ENCODE results near the gene MAP4K5. TPM values are rescaled to one million over a fixed set of nuclear protein-coding genes. Genes with fewer than 3 reads are reported as not detected.

The MAP4K5 gene
- total RNA-seq, 1 donor from 2014 or later, result 73.0 TPM

DNA sequence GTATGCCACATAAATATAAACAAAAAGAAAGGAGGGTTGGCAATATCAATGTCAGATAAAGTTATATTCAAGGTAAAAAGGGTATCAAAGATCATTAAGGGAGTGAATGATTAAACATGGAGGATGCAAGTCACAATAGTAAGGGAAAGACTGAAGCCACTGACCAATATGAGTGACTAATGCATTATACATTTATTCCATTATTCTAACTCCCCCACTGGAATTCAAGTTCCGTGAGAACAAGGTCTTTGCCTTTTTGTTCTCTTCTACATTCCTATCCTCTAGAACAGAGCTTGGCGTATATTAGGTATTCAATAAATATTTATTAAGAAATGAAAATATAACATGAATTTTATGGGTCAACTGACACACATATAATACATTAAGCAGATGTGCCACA lies 30.7 kb downstream of the MAP4K5 start:
- no peaks in the 10 kb centered on the region for H3K9me3 Mint-ChIP-seq (ENCODE audit: low read depth)
- TF ChIP-seq, protein P1, sequence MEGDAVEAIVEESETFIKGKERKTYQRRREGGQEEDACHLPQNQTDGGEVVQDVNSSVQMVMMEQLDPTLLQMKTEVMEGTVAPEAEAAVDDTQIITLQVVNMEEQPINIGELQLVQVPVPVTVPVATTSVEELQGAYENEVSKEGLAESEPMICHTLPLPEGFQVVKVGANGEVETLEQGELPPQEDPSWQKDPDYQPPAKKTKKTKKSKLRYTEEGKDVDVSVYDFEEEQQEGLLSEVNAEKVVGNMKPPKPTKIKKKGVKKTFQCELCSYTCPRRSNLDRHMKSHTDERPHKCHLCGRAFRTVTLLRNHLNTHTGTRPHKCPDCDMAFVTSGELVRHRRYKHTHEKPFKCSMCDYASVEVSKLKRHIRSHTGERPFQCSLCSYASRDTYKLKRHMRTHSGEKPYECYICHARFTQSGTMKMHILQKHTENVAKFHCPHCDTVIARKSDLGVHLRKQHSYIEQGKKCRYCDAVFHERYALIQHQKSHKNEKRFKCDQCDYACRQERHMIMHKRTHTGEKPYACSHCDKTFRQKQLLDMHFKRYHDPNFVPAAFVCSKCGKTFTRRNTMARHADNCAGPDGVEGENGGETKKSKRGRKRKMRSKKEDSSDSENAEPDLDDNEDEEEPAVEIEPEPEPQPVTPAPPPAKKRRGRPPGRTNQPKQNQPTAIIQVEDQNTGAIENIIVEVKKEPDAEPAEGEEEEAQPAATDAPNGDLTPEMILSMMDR (IDR thresholded peaks at IDR 0.05; ENCODE audit: unreplicated experiment), result no peak

DNA sequence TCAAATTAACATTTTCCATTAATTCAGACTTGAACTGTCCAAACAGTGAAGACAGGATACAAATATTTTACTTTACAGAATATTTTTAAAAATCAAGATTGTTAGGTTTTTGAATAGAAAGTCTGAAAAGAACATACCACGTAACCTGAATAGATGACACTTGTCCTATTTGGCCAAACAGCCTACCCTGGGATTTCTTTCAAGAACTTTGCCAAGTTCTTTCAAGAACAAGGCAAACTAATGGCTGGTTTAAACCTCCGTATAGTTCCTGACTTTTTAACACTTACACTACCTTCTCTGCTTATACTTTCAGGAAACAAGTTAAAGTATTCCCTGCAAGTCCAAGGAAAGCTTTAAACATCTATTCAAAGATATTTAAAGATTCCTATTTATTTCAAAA lies 35.0 kb downstream of the MAP4K5 start:
- Mint-ChIP-seq H3K9me3 (ENCODE audit: low read depth) (no peaks in the 10 kb centered on the region), H3K4me1 (ENCODE audit: low read depth) (peaks cover 2% of the 10 kb centered on the region), H3K36me3 (ENCODE audit: insufficient read depth) (peaks cover 20% of the 10 kb centered on the region), H3K4me3 (ENCODE audit: low read depth) (no peak overlapping the region), H3K27me3 (no peaks in the 10 kb centered on the region), H3K27ac (no peak overlapping the region)
- TF ChIP-seq, protein P1 (IDR thresholded peaks at IDR 0.05; ENCODE audit: unreplicated experiment), result no peak
- no peak for DNase-seq (ENCODE audit: low spot score, unreplicated experiment)

More for the DNA sequence above, 30.7 kb downstream of the MAP4K5 start:
- no peaks in the 10 kb centered on the region for H3K27me3 Mint-ChIP-seq
- H3K36me3 Mint-ChIP-seq (ENCODE audit: insufficient read depth), result peaks cover 15% of the 10 kb centered on the region
- no peak overlapping the region for H3K4me3 Mint-ChIP-seq (ENCODE audit: low read depth)
- peaks cover 4% of the 10 kb centered on the region for H3K4me1 Mint-ChIP-seq (ENCODE audit: low read depth)
- DNase-seq (ENCODE audit: low spot score, unreplicated experiment), result no peak
- H3K27ac Mint-ChIP-seq, result no peak overlapping the region

- H3K4me3 Mint-ChIP-seq (ENCODE audit: low read depth), result no peak overlapping the region
- peaks cover 6% of the 10 kb centered on the region for H3K36me3 Mint-ChIP-seq (ENCODE audit: insufficient read depth)
- H3K4me1 Mint-ChIP-seq (ENCODE audit: low read depth), result no peaks in the 10 kb centered on the region
- TF ChIP-seq, protein P1 (IDR thresholded peaks at IDR 0.05; ENCODE audit: unreplicated experiment), result no peak
- H3K9me3 Mint-ChIP-seq (ENCODE audit: low read depth), result no peaks in the 10 kb centered on the region
- no peak for DNase-seq (ENCODE audit: low spot score, unreplicated experiment)
- H3K27ac Mint-ChIP-seq, result no peak overlapping the region
- no peaks in the 10 kb centered on the region for H3K27me3 Mint-ChIP-seq
These were observed 42.5 kb downstream of the MAP4K5 start for GRCh38 chr14:50489851-50490250.

- TF ChIP-seq, protein P1 (IDR thresholded peaks at IDR 0.05; ENCODE audit: unreplicated experiment), result no peak
- Mint-ChIP-seq H3K9me3 (ENCODE audit: low read depth) (no peaks in the 10 kb centered on the region), H3K36me3 (ENCODE audit: insufficient read depth) (peaks cover 2% of the 10 kb centered on the region), H3K4me3 (ENCODE audit: low read depth) (no peak overlapping the region), H3K4me1 (ENCODE audit: low read depth) (no peaks in the 10 kb centered on the region), H3K27me3 (no peaks in the 10 kb centered on the region), H3K27ac (no peak overlapping the region)
- no peak for DNase-seq (ENCODE audit: low spot score, unreplicated experiment)
These were observed 43.8 kb downstream of the MAP4K5 start for GRCh38 chr14:50488521-50488920.

DNA sequence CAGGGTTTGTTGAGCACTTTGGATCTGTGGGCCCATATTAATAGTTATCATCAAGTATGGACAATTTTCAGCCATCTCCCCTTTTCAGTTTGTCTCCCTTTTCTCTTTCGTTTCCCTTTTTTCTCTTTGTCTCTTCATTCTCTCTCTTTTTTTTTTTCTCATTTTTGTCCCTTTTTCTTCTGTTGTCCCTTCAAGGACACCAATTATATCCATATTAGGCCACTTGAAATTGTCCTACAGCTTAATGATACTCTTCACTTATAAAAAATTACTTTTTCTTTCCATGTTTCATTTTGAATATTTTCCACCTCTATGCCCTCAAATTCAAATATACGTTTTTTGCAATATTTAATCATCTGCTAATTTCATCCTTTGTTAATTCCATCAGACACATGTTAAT lies 53.3 kb downstream of the MAP4K5 start:
- TF ChIP-seq, protein P1 (IDR thresholded peaks at IDR 0.05; ENCODE audit: unreplicated experiment), result no peak
- DNase-seq (ENCODE audit: low spot score, unreplicated experiment), result no peak
- no peaks in the 10 kb centered on the region for H3K4me1 Mint-ChIP-seq (ENCODE audit: low read depth)
- H3K4me3 Mint-ChIP-seq (ENCODE audit: low read depth), result no peak overlapping the region
- peak overlapping the region; percentile 43 for H3K27ac Mint-ChIP-seq
- no peaks in the 10 kb centered on the region for H3K27me3 Mint-ChIP-seq
- peaks cover 20% of the 10 kb centered on the region for H3K36me3 Mint-ChIP-seq (ENCODE audit: insufficient read depth)
- no peaks in the 10 kb centered on the region for H3K9me3 Mint-ChIP-seq (ENCODE audit: low read depth)
